Measurements from ENCODE around the gene CST3.
"Not testable (repeated sequence)": the region's sequence is repeated elsewhere in the genome, so short reads cannot be mapped to it uniquely, and the experiment has no call there.

Gene CST3

GRCh38 chr20:23637282-23638221 is at the start of gene CST3:
Gene CST3 (minus strand): TSS chr20:23637955. CDS start chr20:23637862, 93 bp downstream.
- peak within 1 kb of the TSS; percentile 73 for H3K4me3 ChIP-seq (ENCODE audit: low read depth, low read length)

- no peak overlapping the region for H3K4me3 ChIP-seq (ENCODE audit: low read depth, low read length)
These were observed 48.4 kb upstream of the CST3 start for GRCh38 chr20:23686046-23686750.

DNA sequence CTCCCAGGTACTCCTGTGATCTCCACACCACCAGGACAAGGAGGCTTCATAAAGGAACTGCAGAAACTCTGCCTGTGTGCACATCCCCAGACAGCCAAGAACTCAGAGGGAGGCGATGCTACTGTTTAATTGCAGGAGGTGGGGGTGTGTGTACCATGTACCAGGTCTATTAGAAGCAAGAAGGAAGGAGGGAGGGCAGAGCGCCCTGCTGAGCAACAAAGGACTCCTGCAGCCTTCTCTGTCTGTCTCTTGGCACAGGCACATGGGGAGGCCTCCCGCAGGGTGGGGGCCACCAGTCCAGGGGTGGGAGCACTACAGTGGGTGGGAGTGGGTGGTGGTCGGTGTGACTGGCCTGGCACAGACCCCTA is 47.8 kb upstream of the CST3 start:
- H3K4me3 ChIP-seq (ENCODE audit: low read depth, low read length), result not testable (repeated sequence)

GRCh38 chr20:23684261-23684660 is 46.5 kb upstream of the CST3 start:
- no peak overlapping the region for H3K4me3 ChIP-seq (ENCODE audit: low read depth, low read length)

DNA sequence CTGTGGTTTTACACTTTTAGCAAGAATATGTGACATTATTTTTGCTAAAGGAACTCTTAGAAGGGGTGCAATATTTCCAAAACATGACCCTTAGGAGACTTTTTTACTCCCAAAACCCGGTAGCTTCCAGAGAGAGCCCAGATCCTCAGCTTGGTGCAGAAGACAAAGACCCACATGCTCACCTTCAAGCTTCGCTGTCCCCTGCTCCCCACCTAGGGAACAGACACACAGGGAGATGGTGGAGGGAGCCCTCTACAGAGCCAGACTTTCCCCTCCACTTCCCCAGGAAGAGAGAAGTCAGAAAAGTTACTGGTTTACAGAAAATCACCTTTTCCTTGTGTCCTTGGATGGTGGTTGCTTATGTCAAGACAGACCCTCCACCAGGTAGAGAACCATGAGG is 46.1 kb upstream of the CST3 start:
- no peak overlapping the region for H3K4me3 ChIP-seq (ENCODE audit: low read depth, low read length)

GRCh38 chr20:23683281-23683680 is 45.5 kb upstream of the CST3 start:
- no peak overlapping the region for H3K4me3 ChIP-seq (ENCODE audit: low read depth, low read length)

- no peak overlapping the region for H3K4me3 ChIP-seq (ENCODE audit: low read depth, low read length)
These were observed 42.4 kb upstream of the CST3 start for GRCh38 chr20:23680146-23680545.

GRCh38 chr20:23679133-23680092 is 41.7 kb upstream of the CST3 start:
- no peak overlapping the region for H3K4me3 ChIP-seq (ENCODE audit: low read depth, low read length)

DNA sequence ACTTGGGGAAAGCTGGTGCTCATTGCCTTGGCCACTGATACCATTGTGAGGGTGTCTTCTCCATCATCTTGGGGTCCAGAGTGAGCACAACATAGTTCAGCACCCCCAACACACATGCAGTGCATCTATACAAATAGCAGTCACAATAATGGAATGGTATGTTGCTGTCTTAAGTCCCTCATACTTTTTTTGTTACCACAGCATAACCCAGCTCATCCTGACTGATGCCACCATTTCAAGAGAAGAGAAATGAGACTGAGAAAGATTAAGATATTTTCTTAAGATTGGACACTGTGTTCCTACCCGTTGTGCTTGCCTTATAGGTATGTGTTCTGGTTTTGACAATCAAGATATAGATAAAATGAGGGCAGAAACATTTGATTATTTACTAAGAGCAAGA is 35.5 kb upstream of the CST3 start:
- H3K4me3 ChIP-seq (ENCODE audit: low read depth, low read length), result no peak overlapping the region

DNA sequence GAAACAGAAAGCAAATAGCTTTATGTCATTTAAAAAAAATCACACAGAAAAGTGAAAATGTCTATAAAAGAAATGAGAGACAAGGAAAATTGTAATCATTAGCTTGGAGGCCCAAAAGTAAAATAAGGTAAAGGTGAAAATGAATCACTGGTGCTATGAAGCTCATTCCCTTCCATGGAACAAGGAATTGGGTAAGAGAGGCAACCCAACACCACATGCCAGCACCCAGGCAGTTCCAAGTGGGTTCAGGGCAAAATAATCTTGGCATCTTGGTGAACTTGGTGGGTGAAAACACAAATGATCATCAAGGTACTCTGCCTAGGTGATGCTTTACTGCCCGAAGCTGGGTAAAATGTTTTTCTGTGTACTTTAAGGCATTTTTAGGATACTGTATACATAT is 34.4 kb upstream of the CST3 start:
- no peak overlapping the region for H3K4me3 ChIP-seq (ENCODE audit: low read depth, low read length)

DNA sequence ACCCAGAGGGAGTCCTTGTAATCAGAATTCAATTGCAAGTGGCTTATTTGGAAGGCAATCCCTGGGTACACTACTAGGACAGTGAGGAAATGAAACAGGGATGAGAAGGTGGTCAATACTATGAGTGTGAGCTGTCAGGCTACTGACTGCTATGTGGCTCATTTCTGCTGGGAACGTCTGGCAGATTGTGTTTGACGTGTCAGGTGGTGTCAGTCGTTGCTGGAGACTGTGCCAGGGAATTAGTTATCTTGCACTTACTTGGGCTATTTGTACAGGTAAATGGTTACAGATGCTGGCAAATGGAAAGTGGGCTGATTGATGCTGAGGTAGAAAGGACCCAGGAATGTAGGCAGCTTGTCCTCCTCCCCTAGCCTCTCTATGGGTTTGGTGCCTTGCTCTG is 33.7 kb upstream of the CST3 start:
- H3K4me3 ChIP-seq (ENCODE audit: low read depth, low read length), result no peak overlapping the region

- H3K4me3 ChIP-seq (ENCODE audit: low read depth, low read length), result no peak overlapping the region
These were observed 32.6 kb upstream of the CST3 start for GRCh38 chr20:23670361-23670760.

DNA sequence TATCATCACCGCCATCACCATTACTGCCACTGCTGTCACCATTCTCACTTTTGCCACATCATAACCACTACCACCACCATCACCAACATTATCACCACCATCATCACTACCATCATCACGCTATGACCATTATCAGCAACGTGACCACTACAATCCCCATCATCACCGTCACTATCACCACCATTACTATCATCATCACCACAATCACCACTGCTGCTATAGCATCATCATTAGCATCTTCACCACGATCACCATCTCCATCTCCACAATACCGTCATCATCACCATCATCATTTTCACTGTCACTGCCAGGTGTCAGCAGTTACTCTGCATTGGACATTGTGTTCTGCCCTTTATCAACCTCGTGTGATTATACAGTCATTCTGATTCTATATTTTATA is 32.1 kb upstream of the CST3 start:
- H3K4me3 ChIP-seq (ENCODE audit: low read depth, low read length), result no peak overlapping the region

- no peak overlapping the region for H3K4me3 ChIP-seq (ENCODE audit: low read depth, low read length)
These were observed 31.6 kb upstream of the CST3 start for GRCh38 chr20:23669327-23669726.

GRCh38 chr20:23668477-23668951 is 30.8 kb upstream of the CST3 start:
- no peak overlapping the region for H3K4me3 ChIP-seq (ENCODE audit: low read depth, low read length)

- H3K4me3 ChIP-seq (ENCODE audit: low read depth, low read length), result no peak overlapping the region
These were observed 29.9 kb upstream of the CST3 start for GRCh38 chr20:23667666-23668065.

DNA sequence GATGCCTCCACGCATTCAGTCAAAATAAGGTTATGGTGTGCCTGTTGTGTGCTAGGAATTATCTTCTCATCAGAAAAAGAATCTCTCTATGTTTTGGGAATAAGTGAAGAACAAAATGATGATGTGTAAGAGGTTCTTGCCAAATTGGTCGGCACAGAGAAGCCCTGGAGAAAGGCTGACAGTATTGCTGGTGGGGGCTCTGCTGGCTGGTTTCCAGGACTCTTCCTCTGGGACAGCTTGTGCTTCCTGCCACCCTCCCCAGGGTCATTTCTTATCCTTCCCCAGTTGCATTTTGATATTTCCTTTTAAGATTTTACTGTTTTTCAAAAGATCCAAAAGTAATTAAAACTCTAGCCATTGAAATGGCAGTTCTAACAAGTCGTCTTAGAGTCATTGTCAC is 28.9 kb upstream of the CST3 start:
- H3K4me3 ChIP-seq (ENCODE audit: low read depth, low read length), result no peak overlapping the region

- H3K4me3 ChIP-seq (ENCODE audit: low read depth, low read length), result no peak overlapping the region
These were observed 28.4 kb upstream of the CST3 start for GRCh38 chr20:23666189-23666588.

GRCh38 chr20:23664954-23665353 is 27.2 kb upstream of the CST3 start:
- no peak overlapping the region for H3K4me3 ChIP-seq (ENCODE audit: low read depth, low read length)

- not testable (repeated sequence) for H3K4me3 ChIP-seq (ENCODE audit: low read depth, low read length)
These were observed 26.3 kb upstream of the CST3 start for GRCh38 chr20:23664046-23664445.

DNA sequence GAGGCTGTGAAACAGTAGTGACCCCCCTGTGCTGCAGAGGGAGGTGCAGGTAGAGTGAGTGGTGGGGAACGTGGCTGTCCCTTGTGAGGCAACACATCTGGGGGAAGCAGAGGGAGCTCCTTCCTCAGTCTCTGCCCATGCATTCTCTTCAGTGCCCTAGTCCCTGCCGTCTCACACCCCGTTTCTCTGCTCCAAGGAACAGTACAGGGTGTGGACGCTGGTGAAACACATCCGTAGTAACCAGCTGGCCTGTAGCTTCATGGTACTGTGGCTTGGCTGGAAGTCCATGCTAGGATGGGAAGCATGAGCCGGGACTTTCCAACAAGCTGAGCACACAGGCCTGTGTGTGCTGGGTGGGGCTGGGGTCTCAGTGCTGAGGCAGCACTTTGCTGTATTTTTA is 25.4 kb upstream of the CST3 start:
- no peak overlapping the region for H3K4me3 ChIP-seq (ENCODE audit: low read depth, low read length)
